SK-N-SH treated with all-trans-retinoic acid at 6 μM for 48 hours (cell line): Measurements from ENCODE around the gene MALT1.

Experiments used
- ATAC-seq: fragments of 200-7000 bp; cut with Tn5 transposase; 3 replicates; pipeline ENCODE4 v1.9.1; 2020; ENCODE audit warnings: mild to moderate bottlenecking, moderate library complexity
- ARNTL ChIP-seq: fragments of 450-650 bp; formaldehyde crosslinking; IDR thresholded peaks from 2 replicates; pipeline ENCODE4 v1.5.0; 2020; ENCODE audit warnings: low read depth, mild to moderate bottlenecking, moderate library complexity, borderline replicate concordance
- BACH2 ChIP-seq: fragments of 250-450 bp; sonication (Bioruptor Pico); IDR thresholded peaks from 2 replicates; pipeline ENCODE4 v1.9.0; 2021; ENCODE audit warnings: mild to moderate bottlenecking, borderline replicate concordance
- CSDC2 ChIP-seq: fragments of 250-450 bp; sonication (Bioruptor Pico); IDR thresholded peaks from 2 replicates; pipeline ENCODE4 v1.5.0; 2020; ENCODE audit warnings: mild to moderate bottlenecking, moderate library complexity
- ESRRG ChIP-seq: fragments of 250-450 bp; sonication (Bioruptor Pico); IDR thresholded peaks from 2 replicates; pipeline ENCODE4 v1.6.1; 2021; ENCODE audit warnings: mild to moderate bottlenecking
- GLIS3 ChIP-seq: fragments of 250-450 bp; sonication (Bioruptor Pico); IDR thresholded peaks from 2 replicates; pipeline ENCODE4 v1.5.0; 2020; ENCODE audit warnings: mild to moderate bottlenecking, moderate library complexity
- ISL1 ChIP-seq: fragments of 250-450 bp; sonication (Bioruptor Pico); IDR thresholded peaks from 2 replicates; pipeline ENCODE4 v2.1.2; 2022; ENCODE audit warnings: mild to moderate bottlenecking, moderate library complexity
- OSR1 ChIP-seq: fragments of 250-450 bp; sonication (Bioruptor Pico); IDR thresholded peaks from 2 replicates; pipeline ENCODE4 v1.8.0; 2022; ENCODE audit warnings: moderate library complexity, mild to moderate bottlenecking, inconsistent platforms
- POU6F1 ChIP-seq: fragments of 250-450 bp; sonication (Bioruptor Pico); IDR thresholded peaks from 2 replicates; pipeline ENCODE4 v1.8.0; 2021; ENCODE audit warnings: low read depth, mild to moderate bottlenecking, moderate library complexity, borderline replicate concordance
- RARB ChIP-seq: fragments of 250-450 bp; sonication (Bioruptor Pico); IDR thresholded peaks from 2 replicates; pipeline ENCODE4 v1.8.0; 2021; ENCODE audit warnings: mild to moderate bottlenecking, moderate library complexity
- SNAI2 ChIP-seq: fragments of 250-450 bp; sonication (Bioruptor Pico); IDR thresholded peaks from 2 replicates; pipeline ENCODE4 v1.5.0; 2020; ENCODE audit warnings: mild to moderate bottlenecking, moderate library complexity
- TCF4 ChIP-seq: fragments of 250-450 bp; sonication (Bioruptor Pico); IDR thresholded peaks from 2 replicates; pipeline ENCODE4 v1.8.0; 2021; ENCODE audit warnings: mild to moderate bottlenecking, moderate library complexity, borderline replicate concordance
- TOX ChIP-seq: fragments of 250-450 bp; sonication (Bioruptor Pico); IDR thresholded peaks from 2 replicates; pipeline ENCODE4 v1.8.0; 2021; ENCODE audit warnings: mild to moderate bottlenecking, moderate library complexity, borderline replicate concordance
- TSHZ2 ChIP-seq: fragments of 250-450 bp; sonication (Bioruptor Pico); IDR thresholded peaks from 2 replicates; pipeline ENCODE4 v1.5.0; 2020; ENCODE audit warnings: mild to moderate bottlenecking, moderate library complexity
- ZC3H10 ChIP-seq: fragments of 250-450 bp; sonication (Bioruptor Pico); IDR thresholded peaks from 2 replicates; pipeline ENCODE4 v1.5.1; 2021; ENCODE audit warnings: mild to moderate bottlenecking, moderate library complexity
- ZFP3 ChIP-seq: fragments of 250-450 bp; sonication (Bioruptor Pico); IDR thresholded peaks from 2 replicates; pipeline ENCODE4 v1.5.0; 2020; ENCODE audit warnings: mild to moderate bottlenecking, moderate library complexity
- ZFP30 ChIP-seq: fragments of 450-650 bp; formaldehyde crosslinking; IDR thresholded peaks from 2 replicates; pipeline ENCODE4 v1.5.0; 2022; ENCODE audit warnings: mild to moderate bottlenecking, moderate library complexity
- ZNF565 ChIP-seq: fragments of 450-650 bp; formaldehyde crosslinking; conservative IDR thresholded peaks from 2 replicates; pipeline ENCODE4 v1.5.0; 2020; ENCODE audit warnings: low read depth, mild to moderate bottlenecking, moderate library complexity
- ZNF70 ChIP-seq: fragments of 450-650 bp; formaldehyde crosslinking; IDR thresholded peaks from 2 replicates; pipeline ENCODE4 v1.5.0; 2020; ENCODE audit warnings: mild to moderate bottlenecking, moderate library complexity
- ZNF8 ChIP-seq: fragments of 450-650 bp; formaldehyde crosslinking; IDR thresholded peaks from 2 replicates; pipeline ENCODE4 v1.5.0; 2020; ENCODE audit warnings: mild to moderate bottlenecking, moderate library complexity
- TF ChIP-seq, protein P1 (sequence below): fragments of 250-450 bp; sonication (Bioruptor Pico); IDR thresholded peaks from 2 replicates; pipeline ENCODE4 v1.8.0; 2020; ENCODE audit warnings: mild to moderate bottlenecking, moderate library complexity, borderline replicate concordance
- TF ChIP-seq, protein P2 (sequence below): fragments of 250-450 bp; sonication (Bioruptor Pico); IDR thresholded peaks from 2 replicates; pipeline ENCODE4 v1.5.1; 2021; ENCODE audit warnings: mild to moderate bottlenecking, moderate library complexity
- TF ChIP-seq, protein P3 (sequence below): fragments of 250-450 bp; sonication (Bioruptor Pico); IDR thresholded peaks from 2 replicates; pipeline ENCODE4 v1.5.1; 2020; ENCODE audit warnings: low read depth, mild to moderate bottlenecking, moderate library complexity

The MALT1 gene

GRCh38 chr18:58638441-58638840, 32.8 kb upstream of the MALT1 start:
- TF ChIP-seq CSDC2 (CRISPR knock-in tag): no peak
- no peak for TF ChIP-seq OSR1 (CRISPR knock-in tag)
- no peak for ATAC-seq

GRCh38 chr18:58639237-58639636, 32.0 kb upstream of the MALT1 start:
- no peak for ATAC-seq
- no peak for TF ChIP-seq ZNF70 (CRISPR knock-in tag)
- no peak for TF ChIP-seq ARNTL (CRISPR knock-in tag)
- no peak for TF ChIP-seq ZC3H10 (CRISPR knock-in tag)
- TF ChIP-seq, protein P1, sequence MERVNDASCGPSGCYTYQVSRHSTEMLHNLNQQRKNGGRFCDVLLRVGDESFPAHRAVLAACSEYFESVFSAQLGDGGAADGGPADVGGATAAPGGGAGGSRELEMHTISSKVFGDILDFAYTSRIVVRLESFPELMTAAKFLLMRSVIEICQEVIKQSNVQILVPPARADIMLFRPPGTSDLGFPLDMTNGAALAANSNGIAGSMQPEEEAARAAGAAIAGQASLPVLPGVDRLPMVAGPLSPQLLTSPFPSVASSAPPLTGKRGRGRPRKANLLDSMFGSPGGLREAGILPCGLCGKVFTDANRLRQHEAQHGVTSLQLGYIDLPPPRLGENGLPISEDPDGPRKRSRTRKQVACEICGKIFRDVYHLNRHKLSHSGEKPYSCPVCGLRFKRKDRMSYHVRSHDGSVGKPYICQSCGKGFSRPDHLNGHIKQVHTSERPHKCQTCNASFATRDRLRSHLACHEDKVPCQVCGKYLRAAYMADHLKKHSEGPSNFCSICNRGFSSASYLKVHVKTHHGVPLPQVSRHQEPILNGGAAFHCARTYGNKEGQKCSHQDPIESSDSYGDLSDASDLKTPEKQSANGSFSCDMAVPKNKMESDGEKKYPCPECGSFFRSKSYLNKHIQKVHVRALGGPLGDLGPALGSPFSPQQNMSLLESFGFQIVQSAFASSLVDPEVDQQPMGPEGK: no peak
- no peak for TF ChIP-seq TCF4 (CRISPR knock-in tag)
- TF ChIP-seq ISL1 (CRISPR knock-in tag): no peak
- TF ChIP-seq SNAI2 (CRISPR knock-in tag): no peak
- no peak for TF ChIP-seq BACH2
- no peak for TF ChIP-seq CSDC2 (CRISPR knock-in tag)
- TF ChIP-seq, protein P2, sequence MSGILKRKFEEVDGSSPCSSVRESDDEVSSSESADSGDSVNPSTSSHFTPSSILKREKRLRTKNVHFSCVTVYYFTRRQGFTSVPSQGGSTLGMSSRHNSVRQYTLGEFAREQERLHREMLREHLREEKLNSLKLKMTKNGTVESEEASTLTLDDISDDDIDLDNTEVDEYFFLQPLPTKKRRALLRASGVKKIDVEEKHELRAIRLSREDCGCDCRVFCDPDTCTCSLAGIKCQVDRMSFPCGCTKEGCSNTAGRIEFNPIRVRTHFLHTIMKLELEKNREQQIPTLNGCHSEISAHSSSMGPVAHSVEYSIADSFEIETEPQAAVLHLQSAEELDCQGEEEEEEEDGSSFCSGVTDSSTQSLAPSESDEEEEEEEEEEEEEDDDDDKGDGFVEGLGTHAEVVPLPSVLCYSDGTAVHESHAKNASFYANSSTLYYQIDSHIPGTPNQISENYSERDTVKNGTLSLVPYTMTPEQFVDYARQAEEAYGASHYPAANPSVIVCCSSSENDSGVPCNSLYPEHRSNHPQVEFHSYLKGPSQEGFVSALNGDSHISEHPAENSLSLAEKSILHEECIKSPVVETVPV: no peak
- no peak for TF ChIP-seq TOX
- TF ChIP-seq ZNF8: no peak
- TF ChIP-seq POU6F1 (CRISPR knock-in tag): no peak
- no peak for TF ChIP-seq ESRRG (CRISPR knock-in tag)
- no peak for TF ChIP-seq ZFP30 (CRISPR knock-in tag)
- no peak for TF ChIP-seq GLIS3
- TF ChIP-seq, protein P3, sequence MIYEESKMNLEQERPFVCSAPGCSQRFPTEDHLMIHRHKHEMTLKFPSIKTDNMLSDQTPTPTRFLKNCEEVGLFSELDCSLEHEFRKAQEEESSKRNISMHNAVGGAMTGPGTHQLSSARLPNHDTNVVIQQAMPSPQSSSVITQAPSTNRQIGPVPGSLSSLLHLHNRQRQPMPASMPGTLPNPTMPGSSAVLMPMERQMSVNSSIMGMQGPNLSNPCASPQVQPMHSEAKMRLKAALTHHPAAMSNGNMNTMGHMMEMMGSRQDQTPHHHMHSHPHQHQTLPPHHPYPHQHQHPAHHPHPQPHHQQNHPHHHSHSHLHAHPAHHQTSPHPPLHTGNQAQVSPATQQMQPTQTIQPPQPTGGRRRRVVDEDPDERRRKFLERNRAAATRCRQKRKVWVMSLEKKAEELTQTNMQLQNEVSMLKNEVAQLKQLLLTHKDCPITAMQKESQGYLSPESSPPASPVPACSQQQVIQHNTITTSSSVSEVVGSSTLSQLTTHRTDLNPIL (CRISPR knock-in tag): no peak

DNA sequence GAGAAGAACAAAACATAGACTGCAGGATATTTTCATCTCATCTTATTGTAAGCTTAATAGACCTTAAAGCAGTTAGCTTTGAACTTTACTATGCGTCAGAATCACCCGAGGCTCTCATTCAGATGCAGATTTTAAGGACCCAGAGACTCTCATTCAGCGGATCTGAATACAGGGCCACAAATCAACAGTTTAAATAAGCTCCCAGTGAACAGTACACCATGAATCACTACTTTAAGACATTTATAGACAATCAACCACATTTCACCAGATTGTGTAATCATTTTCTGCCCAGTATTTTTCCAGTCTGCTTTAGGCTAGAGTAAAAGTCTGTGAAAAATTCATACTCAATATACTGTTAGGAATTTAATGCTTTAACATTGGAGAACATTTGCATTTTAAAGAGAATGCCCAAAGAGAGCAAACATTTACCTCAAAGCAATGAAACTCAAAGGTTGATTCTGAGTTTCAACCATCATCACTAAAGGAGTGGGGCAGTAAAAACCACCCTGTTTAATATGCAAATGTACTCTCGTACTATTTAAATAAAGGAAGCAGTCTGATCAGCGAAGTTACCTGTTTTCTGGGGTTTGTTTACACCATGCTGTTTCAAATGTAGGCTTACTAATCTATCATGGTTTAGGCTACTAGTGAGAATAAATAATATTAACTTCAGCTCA, 31.4 kb upstream of the MALT1 start:
- TF ChIP-seq ZNF70 (CRISPR knock-in tag): no peak
- no peak for TF ChIP-seq SNAI2 (CRISPR knock-in tag)
- TF ChIP-seq ZFP3 (CRISPR knock-in tag): no peak
- no peak for TF ChIP-seq POU6F1 (CRISPR knock-in tag)
- TF ChIP-seq ZNF8: no peak
- no peak for TF ChIP-seq CSDC2 (CRISPR knock-in tag)
- TF ChIP-seq ZNF565: no peak
- TF ChIP-seq RARB (CRISPR knock-in tag): no peak
- TF ChIP-seq TCF4 (CRISPR knock-in tag): no peak
- no peak for TF ChIP-seq OSR1 (CRISPR knock-in tag)
- no peak for TF ChIP-seq TSHZ2 (CRISPR knock-in tag)
- no peak for TF ChIP-seq GLIS3
- no peak for TF ChIP-seq ISL1 (CRISPR knock-in tag)
- no peak for TF ChIP-seq BACH2
- TF ChIP-seq TOX: no peak
- TF ChIP-seq, protein P3 (CRISPR knock-in tag): no peak
- TF ChIP-seq ZFP30 (CRISPR knock-in tag): no peak
- TF ChIP-seq, protein P2: no peak
- TF ChIP-seq ESRRG (CRISPR knock-in tag): no peak
- TF ChIP-seq ZC3H10 (CRISPR knock-in tag): no peak
- ATAC-seq: no peak
